ENCODE measurements around the gene SRGAP2B.
"Not testable (repeated sequence)": the region's sequence is repeated elsewhere in the genome, so short reads cannot be mapped to it uniquely, and the experiment has no call there.

The SRGAP2B gene

DNA sequence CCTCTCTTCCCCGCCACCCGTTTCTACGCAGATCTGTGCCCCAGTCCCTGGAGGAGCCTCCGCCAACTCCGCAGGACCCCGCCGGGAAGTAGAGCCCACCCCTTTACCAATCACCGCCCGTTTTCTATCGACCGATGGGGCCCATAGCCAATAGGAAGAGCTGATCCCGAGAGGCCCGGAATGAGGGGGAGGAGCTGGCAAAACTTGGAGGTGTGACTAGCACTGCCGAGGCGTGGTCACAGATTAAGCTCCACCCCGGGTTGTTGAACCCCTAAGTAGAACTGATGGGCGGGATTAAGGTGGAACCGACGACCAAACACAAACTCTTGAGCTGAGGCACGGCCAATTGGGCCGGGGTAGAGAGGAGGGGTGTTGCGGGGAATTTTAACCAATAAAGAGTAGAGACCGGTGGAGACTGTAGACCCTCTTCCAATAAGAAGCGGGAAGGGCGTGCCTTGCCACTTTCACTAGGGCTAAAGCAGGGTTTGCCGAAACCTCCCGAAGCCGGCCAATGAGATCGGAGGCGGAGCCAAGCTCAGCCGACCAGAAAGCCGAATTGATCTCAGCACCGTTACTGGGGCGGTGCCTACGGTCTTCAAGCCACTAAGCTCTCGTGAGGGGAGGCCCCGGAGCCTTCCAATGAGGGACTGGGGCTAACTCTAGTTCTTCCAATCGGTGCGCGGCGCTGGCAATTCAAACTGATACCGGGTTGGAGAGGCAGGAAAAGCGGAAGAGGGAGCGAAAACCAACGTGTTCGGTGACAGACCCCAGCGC, at the start of gene SRGAP2B, which contains the start of gene FAM72D:
TSS of gene SRGAP2B (minus strand) at position 45 of the 774 bp plus-strand sequence. CDS start 2,427 bp downstream, outside the sequence.
TSS of gene FAM72D (plus strand) at position 691 of the 774 bp plus-strand sequence. CDS start 874 bp downstream, outside the sequence.
- FAIRE-seq, result peak; percentile 99
- DNase-seq (ENCODE audit: low spot score), result not testable (repeated sequence)

DNA sequence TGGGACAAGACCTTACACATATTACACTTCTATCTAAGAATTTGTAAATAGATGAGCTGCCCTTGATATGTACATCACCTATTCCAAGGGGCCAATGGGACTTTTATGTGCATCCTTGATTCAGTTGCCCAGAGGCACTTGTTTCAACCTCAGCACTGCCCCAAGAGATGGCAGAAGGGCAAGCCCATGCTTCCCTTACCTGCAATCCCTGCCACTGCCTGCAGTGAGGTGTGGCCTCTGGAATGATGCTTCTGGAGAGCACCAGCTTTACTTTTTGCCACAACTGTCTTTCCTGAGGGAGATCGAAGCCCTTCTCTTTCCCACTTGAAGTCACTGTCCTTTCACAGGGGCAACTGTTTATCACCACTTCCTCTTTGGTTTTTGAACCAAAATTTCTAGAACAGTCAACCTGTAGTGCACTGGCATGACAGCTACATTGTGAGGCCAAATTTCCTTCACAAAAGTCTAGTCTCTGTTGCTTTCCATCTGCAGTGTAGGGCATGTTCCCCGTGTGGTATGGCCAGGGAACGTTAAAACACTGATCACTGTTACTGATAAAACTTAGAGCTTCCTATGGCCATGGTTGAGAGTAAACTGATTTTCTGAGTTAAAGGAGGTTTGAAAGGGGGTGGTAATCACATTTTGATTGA, 49.3 kb upstream of the SRGAP2B start:
- not testable (repeated sequence) for FAIRE-seq

DNA sequence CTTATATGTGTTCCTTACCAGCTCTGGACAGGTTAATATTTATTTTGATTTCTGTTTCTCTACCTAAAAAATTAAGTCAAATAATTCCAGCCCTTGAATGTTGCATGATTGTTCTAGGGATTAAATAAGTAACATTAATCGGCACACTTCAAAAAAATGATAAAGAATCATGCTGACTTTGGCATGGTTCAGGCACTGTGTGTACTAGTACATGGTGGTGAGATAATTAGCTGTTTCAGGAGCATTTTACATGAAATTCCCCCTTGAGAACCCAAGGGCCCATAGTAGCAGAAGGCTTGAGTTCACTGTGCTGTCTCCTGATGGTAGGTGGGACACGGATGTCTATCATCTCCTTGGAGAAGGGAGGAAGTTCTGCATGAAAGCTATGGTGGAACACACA, 45.4 kb upstream of the SRGAP2B start:
- DNase-seq (ENCODE audit: low spot score); FAIRE-seq: not testable (repeated sequence)

More for the DNA sequence above, 49.3 kb upstream of the SRGAP2B start:
- DNase-seq (ENCODE audit: low spot score), result not testable (repeated sequence)

DNA sequence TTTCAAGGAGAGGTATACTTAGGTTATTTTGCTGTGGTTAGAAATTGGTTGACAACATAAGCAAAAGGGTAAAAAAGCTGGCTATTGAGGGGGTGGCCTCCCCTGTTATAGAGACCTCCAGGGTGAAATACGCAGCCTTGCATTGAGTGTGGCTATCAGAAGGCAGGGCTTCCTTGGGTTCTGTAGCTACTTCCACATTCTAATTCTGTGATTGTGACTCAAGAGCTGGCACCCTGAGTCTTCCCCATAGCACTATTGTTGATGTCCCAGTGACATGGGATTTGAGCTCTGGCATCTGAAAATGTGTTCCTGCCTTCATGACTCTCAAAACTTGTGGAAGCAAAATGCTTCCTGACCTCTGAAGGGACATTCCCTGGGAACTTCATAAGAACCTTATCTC, 39.3 kb upstream of the SRGAP2B start:
- FAIRE-seq; DNase-seq (ENCODE audit: low spot score): not testable (repeated sequence)

DNA sequence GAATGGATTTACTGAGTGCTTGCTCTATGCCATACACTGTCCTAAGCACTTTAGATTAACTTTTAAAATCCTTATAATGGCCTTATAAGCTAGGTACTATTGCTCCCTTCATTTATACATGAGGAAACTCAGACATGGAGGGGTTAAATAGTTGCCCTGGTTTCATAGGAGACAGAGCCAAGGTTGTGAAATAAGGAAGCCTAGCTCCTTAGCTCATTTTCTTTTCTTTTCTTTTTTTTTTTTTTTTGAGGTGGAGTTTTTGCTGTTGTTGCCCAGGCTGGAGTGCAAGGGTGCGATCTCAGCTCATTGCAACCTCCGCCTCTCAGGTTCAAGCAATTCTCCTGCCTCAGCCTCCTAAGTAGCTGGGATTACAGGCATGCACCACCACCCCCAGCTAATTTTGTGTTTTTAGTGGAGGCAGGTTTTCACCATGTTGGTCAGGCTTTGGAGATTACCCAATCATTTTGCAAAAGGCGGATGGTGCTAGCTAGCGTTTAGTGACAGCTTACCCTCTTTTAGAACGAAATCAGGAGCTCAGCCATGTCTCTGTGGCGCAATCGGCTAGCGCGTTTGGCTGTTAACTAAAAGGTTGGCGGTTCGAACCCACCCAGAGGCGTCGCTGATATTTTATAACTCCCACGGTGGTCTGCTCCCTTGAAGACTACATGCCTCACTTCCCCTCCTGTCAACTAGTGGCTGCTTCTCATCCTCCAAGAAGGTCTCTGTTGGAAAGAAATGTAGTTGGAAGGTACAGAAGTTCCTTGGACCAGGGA, 33.8 kb upstream of the SRGAP2B start:
- not testable (repeated sequence) for FAIRE-seq; DNase-seq (ENCODE audit: low spot score)

DNA sequence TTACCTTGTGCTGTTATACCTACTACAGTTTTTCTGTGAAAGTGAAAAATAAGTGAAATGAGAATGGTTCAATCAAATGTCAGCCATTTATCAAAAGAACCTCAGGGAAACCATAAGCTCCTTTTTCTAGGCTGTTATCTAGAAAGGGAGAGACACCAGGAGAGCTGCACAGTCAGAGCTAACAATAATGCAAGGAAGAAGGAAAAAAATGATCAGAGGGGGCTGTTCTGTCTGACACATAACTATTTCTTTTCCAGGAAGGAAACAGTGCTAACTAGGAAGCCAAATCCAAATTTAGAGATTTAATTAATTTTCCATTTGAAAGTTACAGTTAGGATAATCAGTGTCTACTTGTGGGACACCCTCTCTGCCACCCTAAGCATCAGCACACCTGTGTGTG, 32.0 kb upstream of the SRGAP2B start:
- not testable (repeated sequence) for DNase-seq (ENCODE audit: low spot score); FAIRE-seq

DNA sequence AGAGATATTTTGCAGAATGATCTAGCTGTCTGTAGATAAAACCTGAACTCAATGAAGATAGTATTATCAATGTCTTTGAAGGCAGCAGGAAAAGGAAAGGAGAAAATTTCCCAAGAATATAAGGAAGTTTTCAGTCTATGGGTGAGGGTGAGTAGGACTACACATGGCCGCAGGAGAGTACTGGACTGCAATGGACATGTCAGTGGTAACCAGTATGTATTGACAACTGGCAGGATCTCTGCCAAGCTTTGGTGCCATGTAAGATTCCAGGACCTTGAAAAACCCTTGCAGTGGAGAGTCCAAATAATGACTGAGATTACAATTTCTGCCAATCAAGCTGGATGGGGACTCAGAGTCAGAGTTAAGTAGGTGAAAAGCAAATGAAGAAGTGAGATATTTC, 30.0 kb upstream of the SRGAP2B start:
- not testable (repeated sequence) for DNase-seq (ENCODE audit: low spot score); FAIRE-seq

DNA sequence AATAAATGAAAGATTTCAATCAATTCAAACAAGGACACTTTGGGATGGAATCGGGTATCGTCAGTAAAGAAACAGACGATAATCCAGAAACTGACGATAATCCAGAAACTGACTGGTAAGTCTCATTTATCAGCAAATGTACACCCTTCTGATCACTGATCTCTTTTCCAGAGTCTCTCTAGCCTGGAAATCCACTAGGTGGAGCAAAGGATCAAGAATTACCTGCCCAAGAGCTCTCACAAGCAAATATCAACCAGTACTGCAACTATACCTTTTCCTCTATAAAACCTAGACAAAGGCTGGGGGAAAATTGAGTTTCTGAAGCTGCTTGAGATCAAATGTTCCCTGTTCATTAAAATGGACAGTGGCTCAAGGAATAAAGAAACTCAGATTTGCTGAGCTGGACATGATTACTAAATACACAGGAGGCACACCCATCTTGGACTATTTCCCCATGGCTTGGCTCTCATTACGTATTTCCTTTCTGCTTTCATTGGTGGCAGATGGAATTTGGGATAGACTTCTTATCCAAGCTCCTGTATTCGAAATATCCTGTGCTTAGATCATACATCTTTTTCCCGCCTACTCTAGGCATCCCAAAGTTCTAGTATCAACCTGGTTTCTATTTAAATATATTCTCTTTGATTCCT, 29.0 kb upstream of the SRGAP2B start:
- FAIRE-seq; DNase-seq (ENCODE audit: low spot score): not testable (repeated sequence)

DNA sequence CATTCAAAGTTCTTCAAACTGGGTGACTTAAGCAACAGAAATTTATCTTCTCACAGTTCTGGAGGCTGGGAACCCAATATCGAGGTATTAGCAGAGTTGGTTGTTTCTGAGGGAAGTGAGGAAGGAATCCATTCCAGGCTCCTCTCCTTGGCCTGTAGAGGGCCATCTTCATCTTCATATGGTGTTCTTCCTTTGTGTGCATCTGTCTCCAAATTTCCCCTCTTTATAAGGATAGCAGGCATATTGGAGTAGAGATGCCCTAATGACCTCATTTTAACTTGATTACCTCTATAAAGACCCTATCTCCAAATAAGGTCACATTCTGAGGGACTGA, 27.9 kb upstream of the SRGAP2B start:
- not testable (repeated sequence) for FAIRE-seq; DNase-seq (ENCODE audit: low spot score)

DNA sequence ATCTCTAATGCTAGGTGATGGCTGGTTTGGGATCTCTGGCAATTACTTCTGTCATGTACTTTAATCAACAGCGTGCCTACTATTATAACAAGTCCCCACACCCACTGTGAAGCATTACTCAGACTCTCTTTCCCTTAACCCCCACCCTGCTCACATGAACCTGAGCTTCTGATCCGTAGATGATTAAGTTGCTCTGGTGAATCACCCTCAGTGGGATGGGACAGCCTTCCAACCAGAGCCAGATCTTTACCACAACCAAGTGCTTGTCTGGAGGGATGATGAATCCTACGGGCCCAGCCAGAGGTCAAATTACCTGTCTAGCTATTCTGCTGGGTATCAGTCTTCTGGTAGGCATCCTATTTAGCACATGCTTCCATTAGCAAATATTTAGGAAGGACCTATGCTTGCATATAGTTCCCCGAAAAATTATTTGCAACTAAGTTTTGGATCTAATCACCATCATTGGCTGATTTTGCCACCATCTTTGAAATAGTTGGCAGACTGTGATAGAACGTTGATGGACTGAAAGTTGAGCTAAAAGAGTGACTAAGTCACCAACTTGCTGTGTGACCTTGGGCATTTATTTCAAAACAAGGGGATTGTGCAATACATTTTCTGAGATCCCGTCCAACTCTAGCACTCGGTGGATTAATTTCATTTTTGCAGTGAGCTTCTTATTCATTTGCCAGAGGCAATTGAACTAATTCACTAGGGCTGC, 27.4 kb upstream of the SRGAP2B start:
- DNase-seq (ENCODE audit: low spot score), result not testable (repeated sequence)
- peak; percentile 98 for FAIRE-seq

DNA sequence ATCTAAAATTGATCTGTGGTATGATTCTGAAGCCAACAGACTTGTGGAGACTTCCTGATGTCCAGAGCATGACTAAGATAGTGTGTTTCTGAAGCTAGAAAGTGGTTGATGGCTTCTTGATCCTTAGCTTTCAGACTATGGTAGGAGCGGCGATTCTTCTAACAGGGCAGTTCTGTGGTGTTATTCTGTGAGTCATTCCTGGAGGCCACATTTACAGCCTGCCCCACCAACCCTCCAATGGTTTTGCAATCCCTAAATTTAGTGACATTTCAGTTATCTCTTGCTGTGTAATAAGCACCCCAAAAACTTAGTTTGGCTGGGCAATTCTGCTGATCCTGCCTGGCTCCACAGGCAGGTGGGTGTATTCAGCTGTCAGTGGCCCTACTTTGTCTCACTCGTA, 24.7 kb upstream of the SRGAP2B start:
- peak; percentile 83 for FAIRE-seq
- DNase-seq (ENCODE audit: low spot score), result not testable (repeated sequence)

DNA sequence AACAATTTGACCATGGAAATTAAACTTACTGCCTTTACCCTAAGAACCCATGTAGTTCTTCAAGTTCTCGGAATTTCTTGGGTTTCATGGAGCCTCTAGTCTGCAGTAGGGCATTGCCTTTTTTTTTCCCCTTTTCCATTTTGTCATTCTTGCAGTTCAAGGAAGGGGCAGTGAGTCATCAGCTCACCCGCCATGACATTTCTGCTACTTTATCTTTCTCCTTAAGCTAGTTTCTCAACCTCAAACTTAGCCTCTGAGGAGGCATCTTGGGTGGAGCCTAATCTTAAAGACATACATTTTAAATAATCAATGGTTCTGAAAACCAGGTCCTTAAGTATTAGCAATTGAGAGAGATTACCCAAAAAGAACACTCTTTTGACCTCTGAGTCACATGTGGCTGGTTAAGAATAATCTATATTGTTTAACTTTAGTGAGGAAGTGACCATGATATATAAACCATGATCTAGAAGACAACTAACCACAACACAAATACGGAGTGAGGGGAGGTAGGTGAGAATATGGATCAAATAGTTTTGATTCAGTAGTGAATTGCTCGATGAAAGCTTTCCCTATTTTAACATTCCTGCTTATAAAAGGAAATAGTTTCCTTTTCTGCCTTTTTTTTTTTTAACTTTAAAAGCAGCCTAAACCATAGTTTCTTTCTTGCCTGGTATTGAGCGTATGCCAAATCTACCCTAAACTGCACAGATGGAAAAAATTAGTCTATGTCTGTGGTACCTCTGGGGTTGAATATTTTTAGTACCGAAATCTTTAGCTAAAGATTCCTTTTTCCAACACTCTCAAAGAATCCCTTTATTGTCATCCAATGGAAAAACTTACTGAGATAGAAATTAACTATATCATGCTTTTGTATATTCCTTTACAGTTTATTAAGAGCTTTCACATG, 20.7 kb upstream of the SRGAP2B start:
- peak; percentile 94 for FAIRE-seq
- not testable (repeated sequence) for DNase-seq (ENCODE audit: low spot score)

DNA sequence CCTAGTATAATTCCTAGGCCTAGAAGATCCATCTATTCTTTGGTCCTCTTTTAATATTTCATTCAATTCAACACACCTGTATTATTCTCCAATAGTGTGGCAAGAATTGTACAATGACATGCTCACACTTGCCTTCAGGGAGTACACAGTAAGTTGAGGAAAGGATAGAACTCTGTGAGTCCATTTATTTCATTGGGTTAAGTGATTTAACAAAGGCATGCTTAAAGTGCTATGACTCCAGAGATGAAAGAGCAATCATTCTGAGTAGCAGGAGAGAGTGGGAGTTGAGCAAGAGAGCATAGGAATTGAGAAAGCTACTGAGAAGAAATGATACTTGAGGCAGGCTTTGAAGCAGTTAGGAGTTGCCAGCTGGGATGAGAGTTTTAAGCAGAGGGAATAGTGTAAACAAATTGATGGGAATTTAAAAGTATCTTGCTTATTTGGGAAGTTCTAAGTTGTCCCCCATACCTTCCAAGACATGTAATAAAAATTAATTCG, 19.5 kb upstream of the SRGAP2B start:
- DNase-seq (ENCODE audit: low spot score); FAIRE-seq: not testable (repeated sequence)

DNA sequence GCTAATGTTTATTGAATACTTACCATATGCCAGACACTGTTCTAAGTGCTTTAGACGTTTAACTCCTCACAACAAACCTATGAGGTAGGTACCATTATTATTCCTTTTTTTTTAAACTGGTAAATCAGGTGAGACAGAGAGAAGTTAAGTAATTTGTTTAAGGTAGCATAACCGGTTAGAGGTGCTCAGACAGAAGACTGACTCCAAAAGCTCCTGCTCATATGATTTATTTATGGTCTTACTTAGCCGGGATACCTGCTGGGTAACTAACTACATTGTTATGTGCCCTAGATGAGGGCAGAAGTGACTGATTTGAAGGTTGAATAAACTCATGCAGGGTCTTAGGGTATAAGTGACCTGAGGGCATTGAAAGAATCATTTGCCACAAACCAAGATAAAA, 17.6 kb upstream of the SRGAP2B start:
- not testable (repeated sequence) for FAIRE-seq; DNase-seq (ENCODE audit: low spot score)

DNA sequence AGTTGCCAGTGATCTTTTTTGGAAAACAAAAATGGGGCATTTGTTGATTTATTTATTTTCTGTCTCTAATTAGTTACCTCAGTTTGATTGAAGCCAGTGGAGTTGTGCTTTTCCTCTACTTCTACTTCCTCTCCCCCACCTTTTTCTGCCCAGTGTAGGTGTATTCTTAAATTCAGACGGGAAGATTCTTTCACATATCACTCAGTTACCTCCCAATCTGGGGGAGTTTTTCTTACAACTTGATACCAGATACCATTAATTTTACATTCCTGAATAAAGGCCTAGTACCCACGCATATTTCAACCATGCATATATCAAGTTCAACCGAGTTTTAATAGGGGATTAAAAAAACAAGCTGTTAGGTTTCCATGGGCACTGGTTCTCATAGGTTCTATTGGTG, 16.5 kb upstream of the SRGAP2B start:
- not testable (repeated sequence) for FAIRE-seq; DNase-seq (ENCODE audit: low spot score)

DNA sequence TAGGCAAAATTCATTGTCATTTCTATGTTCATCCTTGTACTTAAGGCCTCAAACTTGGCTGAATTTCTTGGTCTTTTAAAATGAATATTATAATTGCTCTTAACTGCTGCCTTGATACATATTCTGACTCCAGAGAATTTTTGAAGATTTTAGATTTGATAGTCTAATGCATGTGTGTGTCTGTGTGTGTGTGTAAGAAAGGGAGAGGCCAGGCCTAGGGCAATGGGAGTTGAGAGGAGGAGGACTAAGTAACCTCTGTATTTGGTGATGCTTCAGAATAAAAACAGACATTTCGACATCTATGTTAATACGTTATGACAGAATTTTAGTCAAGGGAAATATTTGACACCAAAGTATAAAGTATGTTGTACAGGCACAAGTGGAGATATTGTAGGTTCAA, 8.2 kb upstream of the SRGAP2B start:
- not testable (repeated sequence) for FAIRE-seq; DNase-seq (ENCODE audit: low spot score)

DNA sequence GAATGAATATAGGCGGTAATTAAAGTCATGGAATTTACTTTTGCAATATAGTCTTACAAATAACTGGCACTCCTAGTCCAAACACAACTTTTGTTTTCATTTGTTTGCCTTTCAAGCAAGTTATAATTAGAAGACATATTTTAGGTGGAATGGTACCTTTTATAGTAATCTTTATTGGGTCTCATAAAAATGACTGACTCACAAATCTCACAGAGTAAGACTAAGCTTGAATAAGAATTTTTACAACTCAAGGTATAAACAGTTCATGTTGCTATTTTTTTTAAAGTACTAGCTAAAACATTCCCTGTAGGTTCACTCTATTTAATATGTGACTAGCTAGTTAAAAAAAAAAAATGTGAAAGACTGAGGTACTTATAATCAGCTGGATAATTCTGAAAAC, 6.6 kb upstream of the SRGAP2B start:
- not testable (repeated sequence) for DNase-seq (ENCODE audit: low spot score); FAIRE-seq

DNA sequence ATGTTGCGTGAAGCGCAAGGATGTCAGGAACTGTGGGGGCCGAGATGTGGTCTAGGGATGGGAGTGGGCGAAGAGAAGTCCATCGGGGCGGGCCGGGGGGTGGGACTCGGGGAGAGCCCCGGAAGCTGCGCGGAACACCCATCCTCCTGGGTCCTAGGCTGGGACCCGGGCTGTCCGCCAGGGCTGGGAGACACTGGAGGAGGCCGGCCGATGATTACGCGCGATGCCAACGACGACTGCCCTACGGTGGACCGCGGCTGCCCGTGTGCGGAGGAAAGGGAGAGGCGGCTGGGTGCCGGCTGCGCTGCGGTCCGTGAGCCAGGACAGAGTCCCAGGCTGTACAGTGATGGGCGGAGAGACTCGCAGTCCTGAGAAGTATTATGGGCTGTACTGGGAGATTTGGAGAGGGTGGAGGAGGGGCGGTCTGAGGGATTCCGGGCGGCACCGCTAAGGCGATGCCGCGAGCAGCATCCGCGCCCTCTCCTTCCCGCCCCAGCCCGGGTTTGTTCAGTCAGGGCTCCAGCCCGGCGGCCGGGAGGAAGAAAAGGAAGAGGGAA, 395 bp downstream of the SRGAP2B start:
- not testable (repeated sequence) for DNase-seq (ENCODE audit: low spot score); FAIRE-seq
